H9 (cell line): ENCODE data around the gene IGFBP5. TPM values are rescaled to one million over a fixed set of nuclear protein-coding genes. Genes with fewer than 3 reads are reported as not detected.

Experiments
- DNase-seq: peaks from one replicate; pipeline ENCODE4 v3.0.0-alpha.2; 2017
- H2AFZ ChIP-seq: one replicate; pipeline ENCODE4 v1.6.1; 2013; ENCODE audit warnings: mild to moderate bottlenecking, low read length, control low read depth, moderate library complexity
- H2AK5ac ChIP-seq: 2 replicates; pipeline ENCODE4 v1.6.1; 2013; ENCODE audit warnings: low read length, control low read depth, mixed read lengths; ENCODE audit not compliant: insufficient read length
- H2BK120ac ChIP-seq: one replicate; pipeline ENCODE4 v1.6.1; 2013; ENCODE audit warnings: low read depth, mild to moderate bottlenecking, low read length, control low read depth, inconsistent platforms; ENCODE audit not compliant: poor library complexity, severe bottlenecking
- H2BK12ac ChIP-seq: 2 replicates; pipeline ENCODE4 v1.6.1; 2013; ENCODE audit warnings: low read length, control low read depth, mixed read lengths, low read depth; ENCODE audit not compliant: insufficient read length
- H2BK15ac ChIP-seq: 2 replicates; pipeline ENCODE4 v1.6.1; 2013; ENCODE audit warnings: low read depth, low read length, control low read depth
- H2BK20ac ChIP-seq: one replicate; pipeline ENCODE4 v1.6.1; 2013; ENCODE audit warnings: low read depth, mild to moderate bottlenecking, low read length, control low read depth, inconsistent platforms; ENCODE audit not compliant: poor library complexity, severe bottlenecking
- H2BK5ac ChIP-seq: 2 replicates; pipeline ENCODE4 v1.6.1; 2013; ENCODE audit warnings: low read length, control low read depth, mixed read lengths; ENCODE audit not compliant: insufficient read length
- H3K14ac ChIP-seq: 2 replicates; pipeline ENCODE4 v1.6.1; 2013; ENCODE audit warnings: low read length, control low read depth; ENCODE audit not compliant: insufficient read depth
- H3K18ac ChIP-seq: 2 replicates; pipeline ENCODE4 v1.6.1; 2013; ENCODE audit warnings: low read depth, mild to moderate bottlenecking, mixed read lengths, low read length, control low read depth; ENCODE audit not compliant: insufficient read length
- H3K23ac ChIP-seq: 2 replicates; pipeline ENCODE4 v1.6.1; 2013; ENCODE audit warnings: low read length, control low read depth, mixed read lengths, low read depth; ENCODE audit not compliant: insufficient read length
- H3K23me2 ChIP-seq: 2 replicates; pipeline ENCODE4 v1.6.1; 2013; ENCODE audit warnings: low read depth, mild to moderate bottlenecking, mixed read lengths, low read length, control low read depth; ENCODE audit not compliant: insufficient read length, poor library complexity, severe bottlenecking
- H3K27ac ChIP-seq: 2 replicates; pipeline ENCODE4 v1.5.1; 2013; ENCODE audit warnings: low read length, control low read depth, mixed read lengths, low read depth; ENCODE audit not compliant: insufficient read length
- H3K27me3 ChIP-seq: 2 replicates; pipeline ENCODE4 v1.6.1; 2013; ENCODE audit warnings: low read length, control low read depth, inconsistent platforms; ENCODE audit not compliant: insufficient read depth
- H3K4ac ChIP-seq: 2 replicates; pipeline ENCODE4 v1.6.1; 2013; ENCODE audit warnings: low read depth, mild to moderate bottlenecking, control low read depth, inconsistent platforms, low read length, moderate library complexity
- H3K4me1 ChIP-seq: 2 replicates; pipeline ENCODE4 v1.6.1; 2013; ENCODE audit warnings: low read length, control low read depth, inconsistent platforms; ENCODE audit not compliant: insufficient read depth
- H3K4me2 ChIP-seq: 2 replicates; pipeline ENCODE4 v1.6.1; 2013; ENCODE audit warnings: low read length, control low read depth, mixed read lengths; ENCODE audit not compliant: insufficient read length, insufficient read depth
- H3K56ac ChIP-seq: 2 replicates; pipeline ENCODE4 v1.6.1; 2013; ENCODE audit warnings: low read depth, mild to moderate bottlenecking, mixed read lengths, low read length, control low read depth; ENCODE audit not compliant: insufficient read length
- H3K79me1 ChIP-seq: 2 replicates; pipeline ENCODE4 v1.6.1; 2013; ENCODE audit warnings: low read depth, mild to moderate bottlenecking, moderate library complexity, low read length, control low read depth, inconsistent platforms; ENCODE audit not compliant: insufficient read depth, poor library complexity, severe bottlenecking
- H3K79me2 ChIP-seq: 2 replicates; pipeline ENCODE4 v1.6.1; 2013; ENCODE audit warnings: low read length, control low read depth, inconsistent platforms; ENCODE audit not compliant: insufficient read depth
- H3K9ac ChIP-seq: 2 replicates; pipeline ENCODE4 v1.6.1; 2013; ENCODE audit warnings: low read length, control low read depth, mixed read lengths; ENCODE audit not compliant: insufficient read length; ENCODE audit errors: extremely low read depth
- H3K9me3 ChIP-seq: one replicate; pipeline ENCODE4 v1.6.1; 2013; ENCODE audit warnings: low read depth, low read length, inconsistent platforms; ENCODE audit not compliant: control insufficient read depth
- H3T11ph ChIP-seq: one replicate; pipeline ENCODE4 v1.6.1; 2013; ENCODE audit warnings: mild to moderate bottlenecking, low read length, control low read depth, inconsistent platforms
- H4K20me1 ChIP-seq: one replicate; pipeline ENCODE4 v1.6.1; 2013; ENCODE audit not compliant: control insufficient read depth, insufficient read length, insufficient read depth
- H4K5ac ChIP-seq: 2 replicates; pipeline ENCODE4 v1.6.1; 2013; ENCODE audit warnings: low read depth, mild to moderate bottlenecking, mixed read lengths, low read length, control low read depth; ENCODE audit not compliant: insufficient read length
- H4K8ac ChIP-seq: replicated peaks from 2 replicates; pipeline ENCODE4 v1.6.1; 2013; ENCODE audit warnings: low read length, control low read depth, mixed read lengths, low read depth; ENCODE audit not compliant: insufficient read length
- H4K91ac ChIP-seq: 2 replicates; pipeline ENCODE4 v1.6.1; 2013; ENCODE audit warnings: low read depth, mild to moderate bottlenecking, moderate library complexity, mixed read lengths, low read length, control low read depth; ENCODE audit not compliant: insufficient read length
- H3K27ac Mint-ChIP-seq, 3 experiments: 2 replicates in 2 of 3; 3 replicates in 1 of 3; pipeline ENCODE4 v1.8.0; 2020 to 2021; ENCODE audit warnings: mixed read lengths in 3 of 3, mild to moderate bottlenecking in 1 of 3, moderate library complexity in 1 of 3
- H3K27me3 Mint-ChIP-seq: 2 replicates; pipeline ENCODE4 v1.8.0; 2021; ENCODE audit warnings: low read depth, mild to moderate bottlenecking, moderate library complexity, mixed read lengths
- H3K36me3 Mint-ChIP-seq, 3 experiments: 2 replicates in 2 of 3; 3 replicates in 1 of 3; pipeline ENCODE4 v1.8.0; 2020 to 2021; ENCODE audit warnings: low read depth in 3 of 3, mixed read lengths in 3 of 3; ENCODE audit not compliant: insufficient read depth in 1 of 3
- H3K4me1 Mint-ChIP-seq, 2 experiments: 2 replicates each; pipeline ENCODE4 v1.8.0; 2020; ENCODE audit warnings: mixed read lengths in 2 of 2
- H3K4me3 Mint-ChIP-seq, 2 experiments: 2 replicates in 1 of 2; 3 replicates in 1 of 2; pipeline ENCODE4 v1.8.0; 2020 to 2021; ENCODE audit warnings: mild to moderate bottlenecking in 2 of 2, mixed read lengths in 2 of 2, moderate library complexity in 1 of 2
- H3K9me3 Mint-ChIP-seq, 2 experiments: 2 replicates in 1 of 2; 3 replicates in 1 of 2; pipeline ENCODE4 v1.8.0; 2020; ENCODE audit warnings: mild to moderate bottlenecking in 2 of 2, mixed read lengths in 2 of 2, moderate library complexity in 1 of 2
- WGBS: extraction: QIAGEN DNeasy Blood & Tissue Kit; methylation state at CpG from one replicate; pipeline ENCODE4 v1.1.7; 2013; ENCODE audit warnings: missing lambda C conversion rate, low lambda C conversion rate, mixed read lengths; ENCODE audit not compliant: insufficient read length; ENCODE audit errors: extremely low coverage; 5-methylcytosine and 5-hydroxymethylcytosine counted together
- total RNA-seq: library from RNA; stranded (reverse); gene quantifications from 2 replicates; pipeline ENCODE4 v1.2.1, GENCODE V29; 2021
- TF ChIP-seq, protein P1 (sequence below): fragments of 200-600 bp; sonication (generic); conservative IDR thresholded peaks from 3 replicates; pipeline ENCODE4 v1.8.0; 2021; ENCODE audit warnings: antibody characterized with exemption, mild to moderate bottlenecking

The IGFBP5 gene
- total RNA-seq, 1 experiment from 2014 or later, result 0.90 TPM

DNA sequence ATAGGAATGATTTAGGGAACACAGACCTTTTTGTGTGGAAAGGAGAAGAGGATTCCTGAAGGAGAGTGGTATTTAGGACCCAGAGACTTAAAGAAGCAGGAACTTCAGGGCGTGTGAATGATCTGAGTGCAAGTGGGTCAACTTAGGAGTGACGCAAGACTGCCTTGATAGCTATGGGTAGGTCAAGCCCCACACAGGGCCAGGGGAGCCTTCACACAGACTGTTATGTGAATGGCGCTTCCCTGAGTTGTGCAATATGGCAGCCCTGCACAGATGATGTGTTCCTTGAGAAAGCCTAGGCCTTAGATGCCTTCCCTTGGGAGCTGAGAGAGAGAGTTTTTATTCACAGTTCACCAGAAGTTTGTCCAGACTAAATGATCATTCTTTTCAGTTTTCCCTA is 47.1 kb upstream of the IGFBP5 start:
- Histone ChIP-seq H3K4ac (no peak overlapping the region), H4K5ac (no peak overlapping the region), H3K79me1 (no peaks in the 10 kb centered on the region), H4K8ac (no peak overlapping the region), H4K91ac (no peak overlapping the region), H2AK5ac (no peak overlapping the region), H3K9me3 (no peaks in the 10 kb centered on the region), H3T11ph (no peak overlapping the region), H3K23ac (no peak overlapping the region), H3K4me2 (no peak overlapping the region), H2AFZ (no peak overlapping the region), H3K18ac (no peak overlapping the region), H2BK12ac (no peak overlapping the region), H3K9ac (no peak overlapping the region), H3K27me3 (no peaks in the 10 kb centered on the region), H2BK5ac (no peak overlapping the region), H3K23me2 (no peaks in the 10 kb centered on the region), H4K20me1 (peaks cover 6% of the 10 kb centered on the region), H2BK120ac (no peak overlapping the region), H3K27ac (no peak overlapping the region), H2BK15ac (no peak overlapping the region), H3K79me2 (no peaks in the 10 kb centered on the region), H3K4me1 (no peaks in the 10 kb centered on the region), H3K14ac (no peak overlapping the region), H3K56ac (no peak overlapping the region), H2BK20ac (no peak overlapping the region)
- no CpG with 5 or more reads among the region's 3 CpGs for WGBS
- peaks cover 2 to 4% of the 10 kb centered on the region in 2 experiments for H3K9me3 Mint-ChIP-seq
- H3K36me3 Mint-ChIP-seq, result peaks cover 0 to 9% (median 0%) of the 10 kb centered on the region in 3 experiments; a peak in 4 of 7 replicates
- DNase-seq, result no peak
- peaks cover 4% of the 10 kb centered on the region for H3K27me3 Mint-ChIP-seq
- peaks cover 18 to 19% of the 10 kb centered on the region in 2 experiments for H3K4me1 Mint-ChIP-seq
- H3K4me3 Mint-ChIP-seq, result no peak overlapping the region
- TF ChIP-seq, protein P1, sequence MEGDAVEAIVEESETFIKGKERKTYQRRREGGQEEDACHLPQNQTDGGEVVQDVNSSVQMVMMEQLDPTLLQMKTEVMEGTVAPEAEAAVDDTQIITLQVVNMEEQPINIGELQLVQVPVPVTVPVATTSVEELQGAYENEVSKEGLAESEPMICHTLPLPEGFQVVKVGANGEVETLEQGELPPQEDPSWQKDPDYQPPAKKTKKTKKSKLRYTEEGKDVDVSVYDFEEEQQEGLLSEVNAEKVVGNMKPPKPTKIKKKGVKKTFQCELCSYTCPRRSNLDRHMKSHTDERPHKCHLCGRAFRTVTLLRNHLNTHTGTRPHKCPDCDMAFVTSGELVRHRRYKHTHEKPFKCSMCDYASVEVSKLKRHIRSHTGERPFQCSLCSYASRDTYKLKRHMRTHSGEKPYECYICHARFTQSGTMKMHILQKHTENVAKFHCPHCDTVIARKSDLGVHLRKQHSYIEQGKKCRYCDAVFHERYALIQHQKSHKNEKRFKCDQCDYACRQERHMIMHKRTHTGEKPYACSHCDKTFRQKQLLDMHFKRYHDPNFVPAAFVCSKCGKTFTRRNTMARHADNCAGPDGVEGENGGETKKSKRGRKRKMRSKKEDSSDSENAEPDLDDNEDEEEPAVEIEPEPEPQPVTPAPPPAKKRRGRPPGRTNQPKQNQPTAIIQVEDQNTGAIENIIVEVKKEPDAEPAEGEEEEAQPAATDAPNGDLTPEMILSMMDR, result no peak
- no peak overlapping the region for H3K27ac Mint-ChIP-seq
